ENCODE results near the gene GALNT2.

The GALNT2 gene

GRCh38 chr1:230074762-230075161 is 7.7 kb downstream of the GALNT2 start:
- DNase-seq (ENCODE audit: low read depth) = no peak
- H3K4me3 ChIP-seq (ENCODE audit: low read depth, low read length) = no peak overlapping the region
- TF ChIP-seq CTCF (conservative IDR thresholded peaks at IDR 0.05; ENCODE audit: low read depth, low read length) = no peak

GRCh38 chr1:230076121-230076520 is 9.1 kb downstream of the GALNT2 start:
- DNase-seq (ENCODE audit: low read depth) = no peak
- no peak overlapping the region for H3K4me3 ChIP-seq (ENCODE audit: low read depth, low read length)
- TF ChIP-seq CTCF (conservative IDR thresholded peaks at IDR 0.05; ENCODE audit: low read depth, low read length) = no peak

- H3K4me3 ChIP-seq (ENCODE audit: low read depth, low read length) = no peak overlapping the region
- no peak for TF ChIP-seq CTCF (conservative IDR thresholded peaks at IDR 0.05; ENCODE audit: low read depth, low read length)
- no peak for DNase-seq (ENCODE audit: low read depth)
Measured at GRCh38 chr1:230077011-230077410, 10.0 kb downstream of the GALNT2 start.

- no peak for DNase-seq (ENCODE audit: low read depth)
- TF ChIP-seq CTCF (conservative IDR thresholded peaks at IDR 0.05; ENCODE audit: low read depth, low read length) = no peak
- no peak overlapping the region for H3K4me3 ChIP-seq (ENCODE audit: low read depth, low read length)
Measured at GRCh38 chr1:230077436-230078213, 10.6 kb downstream of the GALNT2 start.

- TF ChIP-seq CTCF (conservative IDR thresholded peaks at IDR 0.05; ENCODE audit: low read depth, low read length) = no peak
- DNase-seq (ENCODE audit: low read depth) = no peak
- H3K4me3 ChIP-seq (ENCODE audit: low read depth, low read length) = no peak overlapping the region
Measured at GRCh38 chr1:230079199-230080024, 12.4 kb downstream of the GALNT2 start.

- no peak overlapping the region for H3K4me3 ChIP-seq (ENCODE audit: low read depth, low read length)
- TF ChIP-seq CTCF (conservative IDR thresholded peaks at IDR 0.05; ENCODE audit: low read depth, low read length) = no peak
- DNase-seq (ENCODE audit: low read depth) = no peak
Measured at GRCh38 chr1:230080822-230081221, 13.8 kb downstream of the GALNT2 start.
